Stimulated activated CD8-positive, alpha-beta memory T cell treated with anti-CD3 and anti-CD28 coated beads, Interleukin-7, amount 100 ng/mL, for 48 hours (primary cell): ENCODE results near the gene AFDN.

Source experiments
- DNase-seq, 2 donors: peaks; one replicate each; pipeline ENCODE4 v3.0.0-alpha.2; 2020; ENCODE audit warnings: low read depth in 1 of 2; ENCODE audit errors: extremely low read depth in 1 of 2

AFDN gene, protein sequence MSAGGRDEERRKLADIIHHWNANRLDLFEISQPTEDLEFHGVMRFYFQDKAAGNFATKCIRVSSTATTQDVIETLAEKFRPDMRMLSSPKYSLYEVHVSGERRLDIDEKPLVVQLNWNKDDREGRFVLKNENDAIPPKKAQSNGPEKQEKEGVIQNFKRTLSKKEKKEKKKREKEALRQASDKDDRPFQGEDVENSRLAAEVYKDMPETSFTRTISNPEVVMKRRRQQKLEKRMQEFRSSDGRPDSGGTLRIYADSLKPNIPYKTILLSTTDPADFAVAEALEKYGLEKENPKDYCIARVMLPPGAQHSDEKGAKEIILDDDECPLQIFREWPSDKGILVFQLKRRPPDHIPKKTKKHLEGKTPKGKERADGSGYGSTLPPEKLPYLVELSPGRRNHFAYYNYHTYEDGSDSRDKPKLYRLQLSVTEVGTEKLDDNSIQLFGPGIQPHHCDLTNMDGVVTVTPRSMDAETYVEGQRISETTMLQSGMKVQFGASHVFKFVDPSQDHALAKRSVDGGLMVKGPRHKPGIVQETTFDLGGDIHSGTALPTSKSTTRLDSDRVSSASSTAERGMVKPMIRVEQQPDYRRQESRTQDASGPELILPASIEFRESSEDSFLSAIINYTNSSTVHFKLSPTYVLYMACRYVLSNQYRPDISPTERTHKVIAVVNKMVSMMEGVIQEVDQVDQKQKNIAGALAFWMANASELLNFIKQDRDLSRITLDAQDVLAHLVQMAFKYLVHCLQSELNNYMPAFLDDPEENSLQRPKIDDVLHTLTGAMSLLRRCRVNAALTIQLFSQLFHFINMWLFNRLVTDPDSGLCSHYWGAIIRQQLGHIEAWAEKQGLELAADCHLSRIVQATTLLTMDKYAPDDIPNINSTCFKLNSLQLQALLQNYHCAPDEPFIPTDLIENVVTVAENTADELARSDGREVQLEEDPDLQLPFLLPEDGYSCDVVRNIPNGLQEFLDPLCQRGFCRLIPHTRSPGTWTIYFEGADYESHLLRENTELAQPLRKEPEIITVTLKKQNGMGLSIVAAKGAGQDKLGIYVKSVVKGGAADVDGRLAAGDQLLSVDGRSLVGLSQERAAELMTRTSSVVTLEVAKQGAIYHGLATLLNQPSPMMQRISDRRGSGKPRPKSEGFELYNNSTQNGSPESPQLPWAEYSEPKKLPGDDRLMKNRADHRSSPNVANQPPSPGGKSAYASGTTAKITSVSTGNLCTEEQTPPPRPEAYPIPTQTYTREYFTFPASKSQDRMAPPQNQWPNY (N-terminal part only)

DNA sequence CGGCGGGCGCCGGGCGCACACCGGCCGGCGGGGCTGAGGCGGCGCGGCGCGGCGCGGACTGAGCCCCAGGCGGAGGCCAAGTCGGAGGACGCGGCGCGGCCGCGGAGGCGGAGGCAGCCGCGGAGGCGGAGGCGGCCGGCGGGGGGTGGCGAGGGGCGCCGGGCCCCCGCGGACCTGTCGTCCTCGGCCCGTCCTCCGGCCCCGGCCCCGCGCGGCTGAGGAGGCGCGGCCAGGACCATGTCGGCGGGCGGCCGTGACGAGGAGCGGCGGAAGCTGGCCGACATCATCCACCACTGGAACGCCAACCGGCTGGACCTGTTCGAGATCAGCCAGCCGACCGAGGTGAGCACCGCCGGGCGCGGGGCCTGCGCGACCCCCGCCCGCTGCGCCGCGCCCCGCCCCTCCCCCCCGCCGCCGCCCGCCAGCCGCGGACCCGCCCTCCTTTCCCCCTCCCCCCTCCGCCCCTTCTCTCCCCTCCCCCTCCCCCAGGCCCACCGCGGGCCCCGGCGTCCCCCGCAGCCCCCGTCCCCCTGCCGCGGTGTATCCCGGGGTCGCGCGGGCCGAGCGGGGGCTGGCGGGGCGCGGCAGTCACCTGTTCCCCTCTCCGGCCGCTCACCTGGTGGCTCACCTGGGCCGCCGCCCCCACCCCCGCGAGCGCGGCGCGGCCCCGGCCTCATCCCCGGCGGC is at the start of gene AFDN:
Gene AFDN (plus strand): TSS at position 16 of the 687 bp plus-strand sequence. CDS start 222 bp downstream, at position 238.
- DNase-seq: no peak

DNA sequence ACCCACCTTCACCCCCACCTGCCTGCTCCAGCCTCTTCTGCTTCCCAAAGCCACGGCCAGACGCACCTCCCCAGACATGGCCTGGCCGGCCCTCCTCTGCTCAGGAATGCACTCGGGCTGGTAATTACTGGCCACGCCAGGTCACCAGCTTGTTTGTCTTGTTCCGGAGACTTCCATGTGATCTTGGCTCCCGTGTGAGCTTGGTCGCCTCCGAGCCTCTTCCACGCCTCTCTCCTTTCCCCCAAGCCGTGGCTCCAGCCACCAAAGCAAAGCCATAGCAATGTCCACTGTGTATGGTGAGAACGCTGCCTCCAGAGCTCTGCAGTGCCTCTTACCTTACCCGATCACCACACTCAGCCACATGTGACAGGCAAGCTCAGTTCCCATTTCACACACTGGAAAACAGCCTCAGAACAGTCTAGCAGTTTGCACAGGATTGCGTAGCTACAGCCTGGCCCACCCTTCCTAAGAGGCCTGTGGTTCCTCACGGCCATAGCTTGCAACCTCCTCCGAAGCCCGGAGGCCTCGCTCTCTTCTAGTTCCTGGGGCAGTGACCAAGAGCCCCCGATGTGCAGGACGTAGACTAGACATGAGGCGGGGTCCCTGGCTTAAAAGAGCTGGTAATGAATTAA is 48.1 kb upstream of the AFDN start:
- no peak for DNase-seq

DNA sequence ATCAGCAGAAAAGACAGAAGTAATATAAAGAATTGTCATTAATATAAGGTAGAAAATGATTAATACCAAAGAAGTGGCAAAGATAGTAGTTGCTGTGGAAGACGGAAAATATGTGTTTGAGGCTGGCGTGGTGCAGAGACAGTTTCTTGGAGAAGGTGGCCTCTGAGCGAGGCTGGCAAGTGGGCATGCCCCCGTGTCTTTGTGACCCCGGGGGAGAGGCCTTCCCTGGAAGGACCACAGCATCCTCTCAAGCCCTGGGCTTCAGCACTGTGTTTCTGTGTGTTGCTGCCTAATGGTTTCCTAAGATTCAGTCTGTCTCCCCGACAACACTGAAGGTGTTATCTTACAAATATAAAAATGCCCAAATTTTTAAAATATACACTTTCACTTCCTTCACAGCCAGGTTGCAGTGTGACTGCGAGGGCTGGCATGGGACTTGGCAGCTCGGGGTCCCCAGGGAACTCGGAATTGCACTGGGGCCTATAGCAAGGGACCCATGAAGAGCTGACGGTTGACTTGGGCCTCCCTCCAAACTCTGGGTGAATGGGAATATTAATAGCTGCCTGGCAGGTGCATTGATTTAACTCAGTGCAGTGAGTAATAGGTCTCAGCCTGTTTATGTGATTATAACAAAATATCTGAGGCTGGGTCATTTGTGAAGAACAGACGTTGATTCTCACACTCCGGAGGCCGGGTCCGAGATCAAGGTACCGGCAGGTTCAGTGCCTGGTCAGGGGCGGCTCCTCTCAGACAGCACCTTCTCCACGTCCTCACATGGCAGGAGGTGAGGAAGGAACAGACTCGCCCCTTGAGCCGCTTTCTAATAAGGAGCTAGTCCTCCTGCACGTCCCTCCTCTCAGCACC is 47.4 kb upstream of the AFDN start:
- DNase-seq: no peak

DNA sequence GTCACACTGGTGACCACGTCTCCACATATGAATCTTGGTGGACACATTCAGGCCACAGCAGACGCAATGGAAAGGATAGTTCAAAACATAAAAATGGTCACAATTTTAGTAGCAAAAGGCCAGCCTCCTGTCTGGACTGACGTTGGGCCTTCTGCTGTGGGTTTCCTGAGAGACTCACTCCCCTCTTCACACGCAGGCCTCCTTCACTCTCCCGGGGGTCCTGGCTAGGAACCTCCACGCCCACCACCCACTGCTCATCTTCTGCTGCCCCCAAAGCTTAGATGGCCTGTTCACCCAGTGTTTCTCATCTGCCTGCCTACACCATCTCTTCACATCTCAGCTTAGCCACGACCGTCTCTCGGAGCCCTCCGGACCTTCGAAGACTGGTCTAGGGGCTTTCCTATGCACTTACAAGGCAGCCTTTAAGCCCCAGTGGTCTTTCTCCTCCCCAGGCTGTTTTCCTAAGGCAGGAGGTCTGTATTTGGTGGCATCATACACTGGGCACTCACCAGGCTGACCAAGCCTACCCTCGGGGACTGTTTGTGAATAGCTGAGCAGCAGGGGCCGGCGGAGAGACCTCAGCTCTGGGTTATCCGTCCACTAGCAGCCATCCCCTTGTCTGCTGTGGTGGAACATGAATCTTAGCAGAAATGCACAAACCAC is 46.6 kb upstream of the AFDN start:
- no peak for DNase-seq

DNA sequence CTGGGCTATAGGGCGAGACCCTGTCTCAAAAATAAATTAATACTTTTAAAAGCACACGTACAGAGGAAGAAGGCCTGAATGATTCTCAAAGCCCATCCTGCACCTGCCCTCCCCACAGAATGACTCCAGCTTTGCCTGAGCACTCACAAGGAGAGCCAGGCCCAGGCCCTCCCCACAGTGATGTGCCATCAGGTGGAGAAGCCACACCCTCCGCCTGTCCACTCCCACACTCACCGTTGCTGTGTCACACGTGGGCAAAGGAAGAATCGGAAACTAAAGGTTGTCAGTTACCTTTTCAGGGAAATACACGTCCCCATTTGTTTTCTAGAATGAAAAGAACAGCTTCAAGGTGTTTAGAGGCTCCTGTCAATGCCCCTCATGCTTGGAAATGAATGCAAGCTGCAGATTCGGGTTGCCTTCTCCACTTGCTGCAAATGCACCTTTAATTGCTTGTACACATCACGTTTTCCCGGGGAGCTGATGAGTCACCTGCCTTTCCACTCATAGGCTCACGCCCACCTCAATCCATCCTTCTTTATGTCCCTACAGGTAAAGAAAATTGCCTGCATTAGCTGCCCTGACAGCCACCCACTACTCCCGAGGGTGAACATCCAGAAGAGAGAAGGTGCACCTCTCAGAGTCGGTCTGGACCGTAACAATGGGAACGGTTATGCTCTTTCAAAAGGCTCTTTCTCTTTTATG is 45.5 kb upstream of the AFDN start:
- no peak for DNase-seq

DNA sequence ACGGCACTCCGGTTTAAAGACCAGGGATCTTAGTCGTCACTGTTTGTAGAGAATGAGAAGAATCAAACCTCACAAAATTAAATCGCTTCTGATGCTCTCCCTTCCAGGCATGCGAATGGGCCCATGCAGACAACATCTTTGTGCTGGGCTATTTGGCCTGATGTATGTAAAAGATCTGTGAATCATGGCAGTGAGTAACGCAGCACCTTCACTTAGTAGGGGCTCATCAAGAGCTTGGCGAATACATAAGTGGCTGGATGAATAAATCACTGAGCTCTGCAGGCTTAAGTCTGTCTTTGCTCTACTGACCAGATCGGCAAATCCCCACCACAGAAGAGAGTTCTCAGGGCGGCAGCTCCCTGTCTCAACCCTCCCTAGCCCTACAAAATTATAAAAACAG is 44.8 kb upstream of the AFDN start:
- no peak for DNase-seq

DNA sequence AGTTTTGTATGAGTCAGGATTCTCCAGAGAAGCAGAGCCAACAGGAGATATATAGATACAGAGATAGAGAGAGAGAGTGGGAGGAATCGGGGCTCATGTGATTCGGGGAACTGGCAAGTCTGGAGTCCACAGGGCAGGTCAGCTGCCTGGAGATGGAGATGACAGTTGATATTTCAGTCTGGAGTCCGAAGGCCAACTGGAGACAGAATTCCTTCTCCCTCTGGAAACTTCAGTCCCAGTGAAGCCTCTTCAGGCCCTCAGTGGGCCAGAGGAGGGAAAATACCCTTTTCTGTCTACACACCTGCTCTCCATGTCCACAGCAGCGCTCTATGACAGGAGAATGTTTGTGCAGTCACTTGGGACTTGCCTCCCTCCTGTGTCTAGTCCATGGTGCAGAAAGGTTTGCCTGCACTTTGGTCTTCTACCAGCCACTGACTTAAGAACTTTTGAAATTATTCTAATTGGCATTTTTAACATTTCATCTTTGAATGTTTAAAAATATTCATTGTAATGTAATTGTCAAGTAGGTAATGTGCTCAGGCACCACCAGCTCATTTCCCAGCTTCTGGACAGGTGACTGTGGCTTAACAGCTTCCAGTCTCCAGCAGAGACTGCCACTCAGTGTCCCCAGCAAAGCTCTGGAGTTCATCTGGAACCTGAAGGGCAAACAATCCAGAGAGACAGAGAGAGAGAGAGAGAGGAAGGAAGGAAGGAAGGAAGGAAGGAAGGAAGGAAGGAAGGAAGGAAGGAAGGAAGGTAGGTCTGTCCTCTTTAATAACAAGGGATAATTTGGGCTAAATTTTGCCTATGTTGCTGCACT is 43.8 kb upstream of the AFDN start:
- no peak for DNase-seq

DNA sequence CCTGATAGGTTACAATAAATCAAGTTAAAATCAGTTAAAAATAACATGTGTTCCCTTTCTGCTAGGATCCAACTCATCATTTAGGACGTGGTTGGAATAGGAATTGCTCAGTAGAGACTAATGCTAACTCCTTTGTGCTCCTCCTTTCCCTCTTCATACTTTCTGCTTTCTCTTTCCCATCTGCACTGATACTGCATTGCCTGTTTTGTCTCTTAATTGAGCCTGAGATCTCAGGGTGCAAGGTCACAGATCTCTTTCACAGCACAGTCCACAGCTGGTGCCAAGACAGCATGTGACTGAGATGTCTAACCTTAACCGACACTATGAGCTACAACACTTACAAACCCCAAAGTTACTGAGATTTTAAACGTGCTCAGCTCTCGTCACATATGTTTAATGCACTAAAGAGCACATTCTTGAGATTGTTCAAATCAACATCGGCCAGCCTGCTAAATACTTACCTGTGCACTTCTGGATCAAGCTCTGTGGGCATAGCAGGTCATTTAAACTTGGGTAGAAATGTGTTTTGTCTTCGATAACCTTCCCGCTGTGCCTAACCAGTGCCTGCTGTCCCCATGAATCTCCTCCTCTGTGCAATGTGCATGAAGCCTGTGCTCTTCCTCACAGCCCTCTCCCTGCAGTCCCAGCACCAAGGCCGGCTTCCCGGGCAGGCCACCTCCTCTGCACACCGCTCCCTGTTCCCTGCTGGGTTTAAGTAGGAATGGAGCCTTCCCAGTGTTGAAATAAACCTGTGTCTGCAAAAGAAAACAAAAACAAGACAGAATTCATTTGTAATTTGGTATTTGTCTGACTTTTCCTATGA is 39.6 kb upstream of the AFDN start:
- DNase-seq: no peak

DNA sequence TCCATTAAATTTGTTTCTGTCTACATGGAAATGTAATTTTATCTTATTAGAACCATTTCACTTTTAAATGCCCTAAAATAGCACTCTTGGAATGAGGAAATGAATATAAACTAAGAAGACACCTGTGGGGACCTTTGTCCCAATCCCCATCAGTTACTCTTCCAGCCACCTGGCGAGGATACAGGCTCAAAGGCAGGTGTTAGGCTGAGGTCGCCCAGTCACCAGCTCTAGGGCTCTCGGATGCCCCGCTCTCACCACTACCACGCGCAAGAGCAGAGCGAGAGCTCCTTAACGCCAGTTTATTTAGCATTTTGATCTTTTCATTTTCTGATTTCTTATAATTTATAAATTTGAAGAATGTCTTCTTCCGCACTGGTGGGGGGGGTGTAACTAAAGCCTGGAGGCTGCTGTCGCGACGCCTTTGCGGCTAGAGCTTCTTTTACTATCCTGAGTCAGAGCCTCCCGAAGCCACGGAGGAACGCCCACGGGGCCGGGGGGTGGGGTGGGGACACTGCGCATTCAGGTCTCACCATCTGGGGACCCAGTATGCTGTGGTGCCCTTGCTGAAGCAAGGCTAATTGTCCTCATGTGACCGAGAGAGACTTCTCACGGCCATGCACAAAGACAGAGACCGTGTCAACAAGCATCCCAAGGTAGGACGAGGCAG is 38.7 kb upstream of the AFDN start:
- DNase-seq: no peak

DNA sequence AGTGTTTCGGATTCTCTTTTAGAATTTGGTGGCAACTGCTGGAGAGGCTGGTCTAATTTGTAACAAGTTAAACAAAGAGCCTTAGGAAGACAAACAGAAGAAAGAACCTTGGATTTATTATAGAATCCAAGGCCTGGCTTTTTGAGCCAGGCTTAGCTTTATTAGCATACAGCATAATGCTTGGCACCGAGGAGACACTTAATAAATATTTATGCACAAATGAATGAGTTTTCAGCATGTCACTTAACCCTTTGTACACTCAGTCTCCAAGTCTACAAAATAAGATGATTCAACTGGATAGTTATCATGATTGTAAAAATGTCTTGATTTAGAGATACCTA is 38.2 kb upstream of the AFDN start:
- no peak for DNase-seq

DNA sequence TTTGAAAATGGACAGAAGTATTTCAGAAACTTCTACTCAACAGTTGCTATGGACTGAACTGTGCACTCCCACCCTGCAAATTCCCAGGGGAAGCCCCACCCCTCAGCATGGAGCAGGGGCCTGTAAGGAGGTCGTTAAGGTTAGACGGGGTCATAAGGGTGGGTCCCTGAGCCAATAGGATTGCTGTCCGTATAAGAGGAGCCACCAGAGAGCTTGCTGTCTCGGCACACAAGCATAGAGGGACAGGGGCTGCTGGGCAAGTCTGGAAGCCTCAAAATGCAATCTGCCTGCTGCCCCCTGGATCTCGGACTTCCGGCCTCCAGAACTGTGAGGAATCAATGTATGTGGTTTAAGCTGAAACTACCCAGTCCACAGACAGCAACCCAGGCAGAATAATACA is 37.4 kb upstream of the AFDN start:
- no peak for DNase-seq

DNA sequence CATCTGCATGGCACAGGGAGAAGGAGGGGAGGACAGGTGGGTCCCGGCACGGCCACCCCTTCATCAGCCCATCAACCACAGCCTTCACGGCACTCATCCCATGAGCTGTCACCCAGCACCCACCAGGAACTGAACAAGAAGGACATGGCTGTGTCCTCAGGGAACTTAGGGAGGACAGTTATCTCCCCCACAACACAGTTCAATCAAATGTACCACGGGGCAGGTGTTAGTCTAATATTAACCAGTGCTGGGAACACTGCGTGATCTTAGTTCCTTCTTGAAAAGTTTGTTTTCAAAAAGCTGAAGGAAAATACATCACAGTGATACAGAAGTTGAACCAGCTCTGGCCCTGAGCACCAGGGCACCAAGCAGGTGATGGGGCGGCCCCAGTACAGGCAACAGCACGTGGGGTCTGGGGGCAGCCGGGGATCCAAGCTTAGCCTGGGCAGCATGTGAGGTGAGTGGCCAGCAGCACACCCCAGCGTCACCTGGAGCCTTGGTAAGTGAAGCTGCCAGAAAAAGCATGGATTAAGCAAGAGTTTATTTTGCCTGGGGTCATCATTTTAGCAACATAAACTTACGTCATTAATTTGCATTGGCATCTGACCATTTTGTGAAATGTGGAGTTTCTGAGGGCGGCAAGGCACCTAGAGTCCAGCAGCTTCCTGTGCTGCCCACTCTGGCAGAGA is 35.5 kb upstream of the AFDN start:
- DNase-seq: no peak

DNA sequence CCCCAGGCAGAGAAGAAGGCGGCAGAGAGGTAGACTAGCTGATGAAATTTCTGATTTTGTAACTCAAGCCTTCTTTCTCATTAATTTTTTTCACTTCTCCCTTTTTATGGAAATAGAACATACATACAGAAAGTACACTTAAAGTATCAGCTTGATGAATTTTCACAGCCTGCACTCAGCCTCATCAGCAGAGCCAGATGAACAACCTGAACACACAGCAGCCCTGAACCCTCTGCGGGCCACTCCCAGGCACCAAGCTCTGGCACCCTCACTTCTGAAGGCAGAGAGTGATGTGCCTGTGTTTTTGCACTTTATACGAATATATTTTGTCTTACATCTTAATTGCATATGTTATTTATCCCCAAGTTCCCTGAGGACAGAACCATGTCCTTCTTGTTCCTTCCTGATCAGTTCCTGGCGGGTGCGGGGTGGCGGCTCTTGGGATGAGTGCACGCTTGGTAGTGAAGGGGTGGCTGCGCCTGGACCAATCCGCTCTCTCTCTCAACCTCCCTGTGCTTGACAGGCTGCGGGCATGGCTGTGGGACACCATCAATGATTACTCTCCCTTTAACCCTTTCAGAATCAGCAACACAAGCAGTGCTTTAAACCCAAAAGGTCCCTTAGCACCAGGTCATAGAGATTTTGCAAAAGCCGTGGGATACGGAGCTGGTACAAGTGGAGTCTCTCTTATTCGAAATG is 34.8 kb upstream of the AFDN start:
- DNase-seq: no peak

DNA sequence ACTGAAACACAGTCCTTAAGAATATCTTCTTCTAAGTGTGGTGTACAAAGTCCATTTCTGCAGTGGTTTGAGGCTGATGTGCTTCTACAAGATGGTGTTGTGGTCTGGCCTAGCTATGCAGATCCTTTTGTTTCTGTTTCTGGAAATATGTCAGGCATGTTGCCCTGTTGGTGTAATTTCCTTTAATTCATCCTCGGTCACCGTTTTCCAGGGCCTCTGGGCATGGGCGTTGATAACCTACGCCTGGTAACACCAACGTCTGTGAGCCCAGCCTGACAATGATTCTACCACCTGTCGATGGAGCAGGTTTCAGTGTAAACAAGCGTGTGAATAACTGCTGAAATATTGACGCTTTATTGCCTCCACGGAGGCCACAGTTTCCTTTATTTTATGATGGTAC is 33.3 kb upstream of the AFDN start:
- DNase-seq: no peak
